HG02943 (cell line): ENCODE measurements around the gene ZSWIM6.

Experiments
- ATAC-seq: cut with Tn5 transposase; IDR thresholded peaks from one replicate; pipeline ENCODE4 v1.9.1; 2021; ENCODE audit warnings: mild to moderate bottlenecking, low read depth, moderate library complexity; ENCODE audit not compliant: unreplicated experiment

The ZSWIM6 gene

GRCh38 chr5:61306531-61307131, 25.4 kb upstream of the ZSWIM6 start:
- peak; percentile 88 for ATAC-seq

- ATAC-seq, result no peak
Measured at GRCh38 chr5:61307191-61307590, 24.9 kb upstream of the ZSWIM6 start.

- no peak for ATAC-seq
Measured at GRCh38 chr5:61307611-61308010, 24.4 kb upstream of the ZSWIM6 start.

GRCh38 chr5:61308712-61309111, 23.3 kb upstream of the ZSWIM6 start:
- ATAC-seq, result no peak

GRCh38 chr5:61309115-61309514, 22.9 kb upstream of the ZSWIM6 start:
- no peak for ATAC-seq

- ATAC-seq, result no peak
Measured at GRCh38 chr5:61311056-61311610, 20.9 kb upstream of the ZSWIM6 start.

- no peak for ATAC-seq
Measured at GRCh38 chr5:61311836-61312808, 19.9 kb upstream of the ZSWIM6 start.

GRCh38 chr5:61313960-61314681, 17.9 kb upstream of the ZSWIM6 start:
- ATAC-seq, result no peak

GRCh38 chr5:61318376-61318775, 13.7 kb upstream of the ZSWIM6 start:
- no peak for ATAC-seq

GRCh38 chr5:61319388-61320146, 12.5 kb upstream of the ZSWIM6 start:
- peak; percentile 99 for ATAC-seq

GRCh38 chr5:61320860-61321259, 11.2 kb upstream of the ZSWIM6 start:
- no peak for ATAC-seq

GRCh38 chr5:61321669-61322068, 10.4 kb upstream of the ZSWIM6 start:
- no peak for ATAC-seq

GRCh38 chr5:61322738-61323725, 9.0 kb upstream of the ZSWIM6 start:
- ATAC-seq, result no peak

GRCh38 chr5:61327760-61328753, 4.0 kb upstream of the ZSWIM6 start:
- ATAC-seq, result no peak

- no peak for ATAC-seq
Measured at GRCh38 chr5:61328791-61329549, 3.1 kb upstream of the ZSWIM6 start.

- ATAC-seq, result no peak
Measured at GRCh38 chr5:61329550-61330128, 2.4 kb upstream of the ZSWIM6 start.
